ENCODE data around the gene NFE2L1.
A peak's percentile ranks its signal among the peaks of the same experiment; 100 is the strongest.

The NFE2L1 gene

DNA sequence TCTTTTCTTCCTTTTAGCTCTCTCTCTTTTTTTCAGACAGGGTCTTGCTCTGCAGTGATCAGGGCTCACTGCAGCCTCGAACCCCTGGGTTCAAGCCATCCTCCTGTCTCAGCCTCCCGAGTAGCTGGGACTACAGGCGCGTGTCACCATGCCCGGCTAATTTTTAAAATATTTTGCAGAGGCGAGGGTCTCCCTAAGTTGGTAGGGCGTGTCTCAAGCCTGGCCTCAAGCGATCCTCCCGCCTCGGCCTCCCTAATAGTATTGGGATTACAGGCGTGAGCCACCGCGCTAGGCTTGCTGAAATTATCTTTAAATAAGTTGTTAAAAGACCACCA is 58.6 kb downstream of the NFE2L1 start:
- H3K27me3 ChIP-seq (ENCODE audit: control insufficient read depth in 2 of 2, insufficient read depth in 2 of 2, low read length in 2 of 2) = no peaks in the 10 kb centered on the region
- H3K9me3 ChIP-seq (ENCODE audit: control insufficient read depth in 2 of 2, low read length in 2 of 2) = no peaks in the 10 kb centered on the region
- H3K27ac ChIP-seq (ENCODE audit: low read depth in 2 of 2, low read length in 2 of 2) = peak overlapping the region; percentile 97
- peak overlapping the region; percentile 94 to 97 for H3K4me3 ChIP-seq (ENCODE audit: low read length in 2 of 2)
- peaks cover 6% of the 10 kb centered on the region in 2 donors for H3K4me1 ChIP-seq (ENCODE audit: control insufficient read depth in 2 of 2, insufficient read depth in 2 of 2, low read length in 2 of 2)
- peak overlapping the region; percentile 85 to 95 for H3K9ac ChIP-seq (ENCODE audit: low read depth in 1 of 2, low read length in 2 of 2)
- H3K36me3 ChIP-seq (ENCODE audit: control insufficient read depth in 2 of 2, insufficient read depth in 2 of 2, low read length in 2 of 2) = no peaks in the 10 kb centered on the region

- Histone ChIP-seq H3K4me3 (ENCODE audit: low read length in 2 of 2) (peak within 1 kb of the TSS; percentile 94 to 97), H3K9me3 (ENCODE audit: control insufficient read depth in 2 of 2, low read length in 2 of 2) (no peaks in the 10 kb centered on the region), H3K9ac (ENCODE audit: low read depth in 1 of 2, low read length in 2 of 2) (peak within 1 kb of the TSS; percentile 85 to 95), H3K36me3 (ENCODE audit: control insufficient read depth in 2 of 2, insufficient read depth in 2 of 2, low read length in 2 of 2) (no peaks in the 10 kb centered on the region), H3K27me3 (ENCODE audit: control insufficient read depth in 2 of 2, insufficient read depth in 2 of 2, low read length in 2 of 2) (no peaks in the 10 kb centered on the region), H3K27ac (ENCODE audit: low read depth in 2 of 2, low read length in 2 of 2) (peak within 1 kb of the TSS; percentile 97), H3K4me1 (ENCODE audit: control insufficient read depth in 2 of 2, insufficient read depth in 2 of 2, low read length in 2 of 2) (peaks cover 6% of the 10 kb centered on the region in 2 donors)
Observed at GRCh38 chr17:48107137-48108055, 59.2 kb downstream of the NFE2L1 start, which contains the start of gene SNX11. Gene SNX11, plus strand, starts transcription at chr17:48107766. Its CDS starts 4,278 bp downstream, at chr17:48112044.

GRCh38 chr17:48110761-48111160 is 62.6 kb downstream of the NFE2L1 start:
- Histone ChIP-seq H3K9me3 (ENCODE audit: control insufficient read depth in 2 of 2, low read length in 2 of 2) (no peaks in the 10 kb centered on the region), H3K27ac (ENCODE audit: low read depth in 2 of 2, low read length in 2 of 2) (no peak overlapping the region), H3K27me3 (ENCODE audit: control insufficient read depth in 2 of 2, insufficient read depth in 2 of 2, low read length in 2 of 2) (no peaks in the 10 kb centered on the region), H3K36me3 (ENCODE audit: control insufficient read depth in 2 of 2, insufficient read depth in 2 of 2, low read length in 2 of 2) (no peaks in the 10 kb centered on the region), H3K9ac (ENCODE audit: low read depth in 1 of 2, low read length in 2 of 2) (no peak overlapping the region), H3K4me1 (ENCODE audit: control insufficient read depth in 2 of 2, insufficient read depth in 2 of 2, low read length in 2 of 2) (peaks cover 6% of the 10 kb centered on the region in 2 donors), H3K4me3 (ENCODE audit: low read length in 2 of 2) (no peak overlapping the region)
